Upper lobe of right lung (tissue), 1 donor: Measurements from ENCODE around the gene PTAR1. TPM values are rescaled to one million over a fixed set of nuclear protein-coding genes. Genes with fewer than 3 reads are reported as not detected.

Experiments used
- ATAC-seq: fragments of 200-7000 bp; cut with Tn5 transposase; one replicate; pipeline ENCODE4 v1.9.1; 2020; ENCODE audit warnings: mild to moderate bottlenecking, moderate library complexity
- DNase-seq: peaks from one replicate; pipeline ENCODE4 v3.0.0-alpha.2; 2020
- H3K27ac ChIP-seq: fragments of 200-600 bp; one replicate; pipeline ENCODE4 v1.8.0; 2022
- H3K27me3 ChIP-seq: fragments of 200-600 bp; one replicate; pipeline ENCODE4 v1.8.0; 2022; ENCODE audit warnings: mild to moderate bottlenecking
- H3K36me3 ChIP-seq: fragments of 200-600 bp; one replicate; pipeline ENCODE4 v1.8.0; 2022
- H3K4me1 ChIP-seq: fragments of 200-600 bp; one replicate; pipeline ENCODE4 v1.8.0; 2022
- H3K4me3 ChIP-seq: fragments of 200-600 bp; one replicate; pipeline ENCODE4 v1.8.0; 2022; ENCODE audit warnings: mild to moderate bottlenecking
- H3K9me3 ChIP-seq: fragments of 200-600 bp; one replicate; pipeline ENCODE4 v1.8.0; 2022
- intact Hi-C: fragments of 100-400 bp; cut with DNase I; formaldehyde crosslinking; loops from one replicate; pipeline ENCODE4 v1.11.0; 2022
- total RNA-seq: library from RNA; stranded (reverse); fragmentation: NEBNext Ultra II Directional; extraction: Animal tissue kit (Norgen Biotek cat#: 25700); gene quantifications from one replicate; pipeline ENCODE4 v1.2.1, GENCODE V29; 2021
- TF ChIP-seq, protein P1 (sequence below): fragments of 200-600 bp; IDR thresholded peaks from one replicate; pipeline ENCODE4 v1.8.0; 2022; ENCODE audit warnings: antibody characterized with exemption
- donor health status: DM: no; HTN: yes; CAD: no; lungs with severe emphysema.

The PTAR1 gene
- total RNA-seq, 1 donor from 2014 or later: 48.9 TPM

DNA sequence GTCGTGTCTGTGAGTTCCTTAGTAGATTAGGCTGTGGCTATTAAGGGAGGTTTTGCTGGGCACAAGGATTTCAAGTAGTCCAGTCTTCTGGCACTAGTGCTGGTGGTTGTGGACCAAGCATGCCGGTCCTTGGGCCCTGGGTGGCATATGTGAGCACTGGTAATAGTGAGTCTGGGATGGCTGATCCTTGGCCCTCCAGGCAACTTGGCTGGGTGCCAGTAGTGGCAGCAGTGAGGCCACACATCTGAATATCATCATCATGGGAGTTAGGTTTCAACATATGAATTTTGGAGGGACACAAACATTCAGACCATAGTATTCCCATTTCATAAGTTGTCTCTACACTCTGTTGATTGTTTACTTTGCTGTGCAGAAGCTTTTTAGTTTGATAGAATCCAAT lies 62.3 kb downstream of the PTAR1 start:
- Histone ChIP-seq H3K4me3 (no peak overlapping the region), H3K27me3 (no peaks in the 10 kb centered on the region), H3K4me1 (no peaks in the 10 kb centered on the region), H3K9me3 (peaks cover 13% of the 10 kb centered on the region), H3K36me3 (no peaks in the 10 kb centered on the region), H3K27ac (no peak overlapping the region)
- TF ChIP-seq, protein P1, sequence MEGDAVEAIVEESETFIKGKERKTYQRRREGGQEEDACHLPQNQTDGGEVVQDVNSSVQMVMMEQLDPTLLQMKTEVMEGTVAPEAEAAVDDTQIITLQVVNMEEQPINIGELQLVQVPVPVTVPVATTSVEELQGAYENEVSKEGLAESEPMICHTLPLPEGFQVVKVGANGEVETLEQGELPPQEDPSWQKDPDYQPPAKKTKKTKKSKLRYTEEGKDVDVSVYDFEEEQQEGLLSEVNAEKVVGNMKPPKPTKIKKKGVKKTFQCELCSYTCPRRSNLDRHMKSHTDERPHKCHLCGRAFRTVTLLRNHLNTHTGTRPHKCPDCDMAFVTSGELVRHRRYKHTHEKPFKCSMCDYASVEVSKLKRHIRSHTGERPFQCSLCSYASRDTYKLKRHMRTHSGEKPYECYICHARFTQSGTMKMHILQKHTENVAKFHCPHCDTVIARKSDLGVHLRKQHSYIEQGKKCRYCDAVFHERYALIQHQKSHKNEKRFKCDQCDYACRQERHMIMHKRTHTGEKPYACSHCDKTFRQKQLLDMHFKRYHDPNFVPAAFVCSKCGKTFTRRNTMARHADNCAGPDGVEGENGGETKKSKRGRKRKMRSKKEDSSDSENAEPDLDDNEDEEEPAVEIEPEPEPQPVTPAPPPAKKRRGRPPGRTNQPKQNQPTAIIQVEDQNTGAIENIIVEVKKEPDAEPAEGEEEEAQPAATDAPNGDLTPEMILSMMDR: no peak
- ATAC-seq: no peak
- DNase-seq: no peak
- intact Hi-C loops: no loop called here

DNA sequence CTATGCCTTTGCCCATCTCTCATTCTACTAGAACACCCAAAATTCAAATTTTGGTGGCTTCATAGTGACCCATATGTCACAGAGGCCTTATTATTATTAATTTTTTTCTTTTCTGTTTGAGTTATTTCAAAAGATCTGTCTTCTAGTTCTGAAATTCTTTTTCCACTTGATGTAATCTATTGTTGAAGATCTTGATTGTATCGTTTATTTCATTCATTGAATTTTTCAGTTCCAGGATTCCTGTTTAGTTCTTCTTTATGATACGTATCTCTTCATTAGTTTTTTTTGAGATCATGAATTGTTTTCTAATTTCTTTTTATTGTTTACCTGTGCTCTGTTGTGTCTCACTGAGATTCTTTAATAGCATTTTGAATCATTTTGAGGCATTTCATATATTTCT lies 63.0 kb downstream of the PTAR1 start:
- DNase-seq (no peak), ATAC-seq (no peak)
- Histone ChIP-seq H3K4me1 (no peaks in the 10 kb centered on the region), H3K27ac (no peak overlapping the region), H3K4me3 (no peak overlapping the region), H3K27me3 (no peaks in the 10 kb centered on the region), H3K9me3 (peaks cover 13% of the 10 kb centered on the region), H3K36me3 (no peaks in the 10 kb centered on the region)
- TF ChIP-seq, protein P1: no peak
- intact Hi-C loops: no loop called here

DNA sequence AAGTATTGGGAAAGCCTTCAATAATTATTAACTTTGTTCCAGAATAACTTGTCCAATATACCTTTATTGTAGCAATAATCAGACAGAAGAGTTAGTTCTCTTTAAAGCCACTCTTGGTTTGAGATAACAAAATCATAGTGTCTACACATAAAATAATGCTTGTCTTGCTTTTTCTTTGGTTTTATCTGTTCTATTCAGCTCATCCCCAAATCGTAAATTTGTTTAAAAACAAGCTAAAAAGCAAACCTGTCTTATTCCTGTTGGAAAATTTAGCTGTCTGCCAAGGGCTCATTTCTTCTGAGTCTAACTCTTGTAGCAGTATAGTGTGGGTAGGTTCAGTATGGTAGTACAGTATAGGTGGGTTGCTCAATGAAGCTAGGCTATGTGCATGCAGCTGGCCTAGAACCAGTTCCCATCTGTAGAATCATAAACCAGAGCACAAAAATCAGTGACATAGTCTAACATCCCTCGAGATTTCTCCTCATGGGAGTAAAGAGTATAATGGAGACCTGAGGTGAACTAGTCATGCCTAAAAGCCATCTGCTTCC lies 69.7 kb downstream of the PTAR1 start:
- Histone ChIP-seq H3K9me3 (no peaks in the 10 kb centered on the region), H3K36me3 (no peaks in the 10 kb centered on the region), H3K27me3 (no peaks in the 10 kb centered on the region), H3K27ac (no peak overlapping the region), H3K4me1 (no peaks in the 10 kb centered on the region), H3K4me3 (no peak overlapping the region)
- intact Hi-C loops: no loop called here
- ATAC-seq (no peak), DNase-seq (no peak)
- TF ChIP-seq, protein P1: no peak

DNA sequence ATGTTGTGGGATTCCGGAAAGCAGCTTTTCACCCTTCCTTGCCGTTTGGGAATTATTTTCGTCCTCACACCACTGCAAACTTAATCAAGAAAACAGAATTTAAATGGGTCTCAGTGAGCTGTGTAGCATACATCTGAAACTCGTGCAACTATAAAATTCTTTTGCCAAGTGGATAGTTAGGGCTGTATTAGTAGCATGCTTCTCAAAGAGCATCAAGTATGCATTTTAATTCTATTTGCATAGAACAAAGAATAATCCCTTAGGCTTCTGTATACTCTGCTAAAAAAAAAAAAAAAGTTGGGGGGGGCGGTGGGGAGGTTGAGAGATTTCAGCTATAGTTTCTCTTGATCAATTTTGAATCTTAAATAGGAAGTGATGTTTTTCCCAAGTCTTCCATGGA lies 75.9 kb downstream of the PTAR1 start:
- intact Hi-C loops: no loop called here
- Histone ChIP-seq H3K4me3 (no peak overlapping the region), H3K36me3 (no peaks in the 10 kb centered on the region), H3K27ac (no peak overlapping the region), H3K27me3 (no peaks in the 10 kb centered on the region), H3K4me1 (no peaks in the 10 kb centered on the region), H3K9me3 (no peaks in the 10 kb centered on the region)
- TF ChIP-seq, protein P1: no peak
- ATAC-seq (no peak), DNase-seq (no peak)

DNA sequence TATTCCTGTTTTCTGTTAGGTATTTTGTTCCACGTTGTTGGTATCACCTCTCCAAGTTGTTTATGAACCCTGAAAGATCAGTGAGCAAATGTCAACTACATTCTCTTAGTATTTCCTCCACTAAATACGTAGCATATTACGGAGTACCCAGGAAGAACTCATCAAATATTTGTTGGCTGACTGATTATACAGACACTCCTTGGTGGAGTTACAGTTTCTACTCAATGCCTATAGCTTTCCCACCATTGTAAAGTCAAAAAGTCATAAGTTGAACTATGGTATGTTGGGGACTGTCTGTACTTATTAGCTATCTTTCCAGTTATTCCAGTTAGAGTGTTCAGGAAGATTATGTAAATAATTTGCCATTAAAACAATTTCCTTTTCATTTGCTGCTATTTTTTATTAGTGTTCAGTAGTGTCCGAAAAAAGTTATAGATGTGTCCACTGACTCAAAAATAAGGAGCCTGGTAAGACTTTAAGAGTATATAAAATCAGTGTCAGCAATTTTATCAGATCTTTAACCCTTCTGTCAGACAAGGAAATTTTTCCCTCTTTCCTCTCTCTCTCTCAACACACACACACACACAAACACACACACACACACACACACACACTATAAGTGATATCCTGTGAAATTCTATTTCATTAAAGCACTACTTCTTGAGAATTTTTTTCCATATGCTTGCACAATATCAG lies 80.8 kb downstream of the PTAR1 start:
- DNase-seq (no peak), ATAC-seq (no peak)
- no peaks in the 10 kb centered on the region for H3K4me1 ChIP-seq
- H3K4me3 ChIP-seq: no peak overlapping the region
- intact Hi-C loops: no loop called here
- no peak overlapping the region for H3K27ac ChIP-seq
- TF ChIP-seq, protein P1: no peak
- H3K9me3 ChIP-seq: no peaks in the 10 kb centered on the region
- no peaks in the 10 kb centered on the region for H3K27me3 ChIP-seq
- no peaks in the 10 kb centered on the region for H3K36me3 ChIP-seq
